Neural cell (in vitro differentiated cells): ENCODE measurements around the gene SNX7. TPM values are rescaled to one million over a fixed set of nuclear protein-coding genes. Genes with fewer than 3 reads are reported as not detected.

ENCODE experiments used
- H2AFZ ChIP-seq: fragments of 200-600, 300-800 bp; sonication (generic), shearing (Covaris generic); 2 replicates; pipeline ENCODE4 v1.6.0; 2014; ENCODE audit warnings: low read depth, mild to moderate bottlenecking, antibody characterized with exemption, low read length, moderate library complexity
- H3F3A ChIP-seq: fragments of 200-600 bp; shearing (Covaris generic); 2 replicates; pipeline ENCODE4 v1.6.1; 2016; ENCODE audit warnings: mild to moderate bottlenecking, moderate library complexity, mixed read lengths, antibody characterized with exemption, low read length; ENCODE audit not compliant: insufficient read depth, poor library complexity, severe bottlenecking
- H3K27ac ChIP-seq: fragments of 200-600, 300-800 bp; sonication (generic), shearing (Covaris generic); 2 replicates; pipeline ENCODE4 v1.5.1; 2014; ENCODE audit warnings: mild to moderate bottlenecking, low read length, moderate library complexity
- H3K27me3 ChIP-seq: fragments of 300-800, 200-600 bp; sonication (generic), shearing (Covaris generic); 2 replicates; pipeline ENCODE4 v1.6.0; 2014; ENCODE audit warnings: mild to moderate bottlenecking, low read depth, low read length, moderate library complexity; ENCODE audit not compliant: insufficient read depth
- H3K36me3 ChIP-seq: fragments of 300-800, 200-600 bp; sonication (generic), shearing (Covaris generic); 2 replicates; pipeline ENCODE4 v1.5.1; 2014; ENCODE audit warnings: mild to moderate bottlenecking, antibody characterized with exemption, low read length, moderate library complexity; ENCODE audit not compliant: insufficient read depth
- H3K4me2 ChIP-seq: fragments of 300-800, 200-600 bp; sonication (generic), shearing (Covaris generic); 2 replicates; pipeline ENCODE4 v1.6.0; 2014; ENCODE audit warnings: mild to moderate bottlenecking, low read length
- H3K4me3 ChIP-seq: fragments of 300-800, 200-600 bp; sonication (generic), shearing (Covaris generic); 2 replicates; pipeline ENCODE4 v1.5.1; 2014; ENCODE audit warnings: mild to moderate bottlenecking, low read length, moderate library complexity
- H3K79me2 ChIP-seq: fragments of 200-600 bp; shearing (Covaris generic); replicated peaks from 2 replicates; pipeline ENCODE4 v1.6.0; 2014; ENCODE audit warnings: mild to moderate bottlenecking, low read length, moderate library complexity; ENCODE audit not compliant: insufficient read depth
- H3K9ac ChIP-seq: fragments of 300-800, 200-600 bp; sonication (generic), shearing (Covaris generic); 2 replicates; pipeline ENCODE4 v1.6.1; 2016; ENCODE audit warnings: mild to moderate bottlenecking, low read length, mixed read lengths
- H3K9me2 ChIP-seq: fragments of 200-600 bp; shearing (Covaris generic); 2 replicates; pipeline ENCODE4 v1.6.1; 2016; ENCODE audit warnings: mild to moderate bottlenecking, low read length, mixed read lengths; ENCODE audit not compliant: insufficient read depth
- H3K9me3 ChIP-seq: fragments of 200-600, 300-800 bp; sonication (generic), shearing (Covaris generic); 2 replicates; pipeline ENCODE4 v1.6.1; 2016; ENCODE audit warnings: mild to moderate bottlenecking, mixed run types, low read length, moderate library complexity, mixed read lengths
- H4K20me1 ChIP-seq: fragments of 200-600 bp; shearing (Covaris generic); 2 replicates; pipeline ENCODE4 v1.6.1; 2016; ENCODE audit warnings: mild to moderate bottlenecking, mixed run types; ENCODE audit not compliant: insufficient read depth
- EP300 ChIP-seq: fragments of 450-650 bp; conservative IDR thresholded peaks from 2 replicates; pipeline ENCODE4 v1.6.1; 2014; ENCODE audit warnings: antibody characterized with exemption, mild to moderate bottlenecking, moderate library complexity; ENCODE audit not compliant: poor library complexity, severe bottlenecking
- EZH2 ChIP-seq: fragments of 200-600, 300-800 bp; shearing (Covaris generic), sonication (generic); IDR thresholded peaks from 2 replicates; pipeline ENCODE4 v1.6.1; 2014; ENCODE audit warnings: antibody characterized with exemption, low read length, borderline replicate concordance, mild to moderate bottlenecking; ENCODE audit not compliant: insufficient read depth, poor library complexity, severe bottlenecking
- MXI1 ChIP-seq: fragments of 450-650 bp; conservative IDR thresholded peaks from 2 replicates; pipeline ENCODE4 v1.6.1; 2014; ENCODE audit warnings: antibody characterized with exemption, mild to moderate bottlenecking; ENCODE audit not compliant: poor library complexity, severe bottlenecking
- POLR2AphosphoS5 ChIP-seq: IDR thresholded peaks from 2 replicates; pipeline ENCODE4 v1.6.1; 2012
- RAD21 ChIP-seq: fragments of 450-650 bp; conservative IDR thresholded peaks from 2 replicates; pipeline ENCODE4 v1.6.1; 2014; ENCODE audit warnings: antibody characterized with exemption, mild to moderate bottlenecking, moderate library complexity
- SMC3 ChIP-seq: fragments of 450-650 bp; conservative IDR thresholded peaks from 2 replicates; pipeline ENCODE4 v1.6.1; 2014; ENCODE audit warnings: antibody characterized with exemption, mild to moderate bottlenecking, moderate library complexity; ENCODE audit not compliant: poor library complexity
- TAF1 ChIP-seq: IDR thresholded peaks from 2 replicates; pipeline ENCODE4 v1.6.1; 2012; ENCODE audit warnings: low read depth
- polyA plus RNA-seq: library from polyadenylated mRNA; depleted of rRNA; stranded (reverse); fragments of >200 nt; gene quantifications from 2 replicates; pipeline ENCODE4 v1.2.3, GENCODE V29; 2014
- TF ChIP-seq, protein P1 (sequence below): IDR thresholded peaks from 2 replicates; pipeline ENCODE4 v1.6.1; 2012; ENCODE audit warnings: borderline replicate concordance
- TF ChIP-seq, protein P2 (sequence below): fragments of 450-650 bp; IDR thresholded peaks from 2 replicates; pipeline ENCODE4 v1.5.1; 2014; ENCODE audit warnings: antibody characterized with exemption, mild to moderate bottlenecking, moderate library complexity; ENCODE audit not compliant: poor library complexity, severe bottlenecking

Gene SNX7
- polyA plus RNA-seq, 1 donor from 2014 or later = 7.5 TPM

DNA sequence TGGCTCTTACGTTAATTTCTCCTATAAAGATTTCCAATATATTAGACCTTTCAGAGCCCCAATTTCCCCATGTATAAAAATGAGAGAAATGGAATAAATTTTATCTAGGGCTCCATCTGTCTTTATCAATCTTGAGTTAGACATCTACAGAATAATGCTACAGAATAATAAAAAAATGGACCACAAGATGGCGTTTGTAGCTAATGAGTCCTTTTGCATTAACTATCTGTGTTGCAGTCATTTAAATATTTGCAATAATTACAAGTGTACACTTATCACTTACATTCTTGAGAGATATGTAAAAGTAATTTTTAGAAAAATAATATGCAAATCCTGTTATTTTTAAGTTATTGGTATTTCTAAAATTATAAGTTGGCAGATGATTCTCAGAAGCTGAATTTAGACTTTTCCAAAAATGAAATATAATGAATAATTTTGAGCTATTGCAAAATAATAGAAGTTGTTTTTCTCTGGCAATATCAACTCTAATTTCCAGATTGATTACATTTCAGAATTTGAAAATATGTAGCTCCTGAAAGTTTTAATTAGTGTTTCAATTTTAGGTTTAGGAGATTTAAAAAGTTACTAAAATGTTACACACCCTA, 87.7 kb downstream of the SNX7 start:
- Histone ChIP-seq H3K27ac (no peak overlapping the region), H3K9me3 (no peaks in the 10 kb centered on the region), H3K4me3 (no peak overlapping the region), H4K20me1 (no peaks in the 10 kb centered on the region), H3K79me2 (no peaks in the 10 kb centered on the region), H3K36me3 (no peaks in the 10 kb centered on the region), H3K4me2 (no peak overlapping the region), H3K9ac (no peak overlapping the region), H3K27me3 (no peaks in the 10 kb centered on the region), H3F3A (no peaks in the 10 kb centered on the region), H2AFZ (no peak overlapping the region), H3K9me2 (no peaks in the 10 kb centered on the region)
- TF ChIP-seq, protein P1, sequence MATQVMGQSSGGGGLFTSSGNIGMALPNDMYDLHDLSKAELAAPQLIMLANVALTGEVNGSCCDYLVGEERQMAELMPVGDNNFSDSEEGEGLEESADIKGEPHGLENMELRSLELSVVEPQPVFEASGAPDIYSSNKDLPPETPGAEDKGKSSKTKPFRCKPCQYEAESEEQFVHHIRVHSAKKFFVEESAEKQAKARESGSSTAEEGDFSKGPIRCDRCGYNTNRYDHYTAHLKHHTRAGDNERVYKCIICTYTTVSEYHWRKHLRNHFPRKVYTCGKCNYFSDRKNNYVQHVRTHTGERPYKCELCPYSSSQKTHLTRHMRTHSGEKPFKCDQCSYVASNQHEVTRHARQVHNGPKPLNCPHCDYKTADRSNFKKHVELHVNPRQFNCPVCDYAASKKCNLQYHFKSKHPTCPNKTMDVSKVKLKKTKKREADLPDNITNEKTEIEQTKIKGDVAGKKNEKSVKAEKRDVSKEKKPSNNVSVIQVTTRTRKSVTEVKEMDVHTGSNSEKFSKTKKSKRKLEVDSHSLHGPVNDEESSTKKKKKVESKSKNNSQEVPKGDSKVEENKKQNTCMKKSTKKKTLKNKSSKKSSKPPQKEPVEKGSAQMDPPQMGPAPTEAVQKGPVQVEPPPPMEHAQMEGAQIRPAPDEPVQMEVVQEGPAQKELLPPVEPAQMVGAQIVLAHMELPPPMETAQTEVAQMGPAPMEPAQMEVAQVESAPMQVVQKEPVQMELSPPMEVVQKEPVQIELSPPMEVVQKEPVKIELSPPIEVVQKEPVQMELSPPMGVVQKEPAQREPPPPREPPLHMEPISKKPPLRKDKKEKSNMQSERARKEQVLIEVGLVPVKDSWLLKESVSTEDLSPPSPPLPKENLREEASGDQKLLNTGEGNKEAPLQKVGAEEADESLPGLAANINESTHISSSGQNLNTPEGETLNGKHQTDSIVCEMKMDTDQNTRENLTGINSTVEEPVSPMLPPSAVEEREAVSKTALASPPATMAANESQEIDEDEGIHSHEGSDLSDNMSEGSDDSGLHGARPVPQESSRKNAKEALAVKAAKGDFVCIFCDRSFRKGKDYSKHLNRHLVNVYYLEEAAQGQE = no peak
- peak; percentile 71 for TF ChIP-seq RAD21
- peak; percentile 81 for TF ChIP-seq SMC3
- TF ChIP-seq EZH2 = no peak
- TF ChIP-seq, protein P2, sequence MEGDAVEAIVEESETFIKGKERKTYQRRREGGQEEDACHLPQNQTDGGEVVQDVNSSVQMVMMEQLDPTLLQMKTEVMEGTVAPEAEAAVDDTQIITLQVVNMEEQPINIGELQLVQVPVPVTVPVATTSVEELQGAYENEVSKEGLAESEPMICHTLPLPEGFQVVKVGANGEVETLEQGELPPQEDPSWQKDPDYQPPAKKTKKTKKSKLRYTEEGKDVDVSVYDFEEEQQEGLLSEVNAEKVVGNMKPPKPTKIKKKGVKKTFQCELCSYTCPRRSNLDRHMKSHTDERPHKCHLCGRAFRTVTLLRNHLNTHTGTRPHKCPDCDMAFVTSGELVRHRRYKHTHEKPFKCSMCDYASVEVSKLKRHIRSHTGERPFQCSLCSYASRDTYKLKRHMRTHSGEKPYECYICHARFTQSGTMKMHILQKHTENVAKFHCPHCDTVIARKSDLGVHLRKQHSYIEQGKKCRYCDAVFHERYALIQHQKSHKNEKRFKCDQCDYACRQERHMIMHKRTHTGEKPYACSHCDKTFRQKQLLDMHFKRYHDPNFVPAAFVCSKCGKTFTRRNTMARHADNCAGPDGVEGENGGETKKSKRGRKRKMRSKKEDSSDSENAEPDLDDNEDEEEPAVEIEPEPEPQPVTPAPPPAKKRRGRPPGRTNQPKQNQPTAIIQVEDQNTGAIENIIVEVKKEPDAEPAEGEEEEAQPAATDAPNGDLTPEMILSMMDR = peak; percentile 69
- TF ChIP-seq EP300 = no peak

DNA sequence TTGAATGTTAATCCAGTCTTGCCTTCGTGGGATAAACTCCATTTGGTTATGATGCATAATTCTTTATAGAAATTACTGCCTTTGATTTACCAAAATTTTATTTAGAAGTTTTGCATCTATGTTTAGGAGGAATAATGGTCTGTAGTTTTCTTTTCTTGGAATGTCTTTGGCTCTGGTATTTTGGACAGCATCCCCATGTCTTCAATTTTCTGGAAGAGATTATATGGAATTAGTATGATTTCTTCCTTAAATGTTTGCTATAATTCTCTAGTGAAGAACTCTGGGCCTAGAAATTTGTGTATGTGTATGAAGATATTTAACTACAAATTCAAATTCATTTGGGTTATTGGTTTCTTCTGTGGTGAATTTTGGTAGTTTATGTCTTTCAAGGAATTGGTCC, 92.7 kb downstream of the SNX7 start:
- H2AFZ ChIP-seq = no peak overlapping the region
- TF ChIP-seq EP300 (no peak), POLR2AphosphoS5 (no peak), RAD21 (no peak), SMC3 (no peak), EZH2 (no peak), TAF1 (no peak), MXI1 (no peak)
- TF ChIP-seq, protein P1 = no peak
- H3K9me3 ChIP-seq = no peaks in the 10 kb centered on the region
- H3K4me2 ChIP-seq = no peak overlapping the region
- no peaks in the 10 kb centered on the region for H4K20me1 ChIP-seq
- no peak overlapping the region for H3K9ac ChIP-seq
- no peaks in the 10 kb centered on the region for H3K9me2 ChIP-seq
- no peaks in the 10 kb centered on the region for H3K27me3 ChIP-seq
- no peaks in the 10 kb centered on the region for H3K79me2 ChIP-seq
- no peaks in the 10 kb centered on the region for H3K36me3 ChIP-seq
- no peaks in the 10 kb centered on the region for H3F3A ChIP-seq
- no peak overlapping the region for H3K4me3 ChIP-seq
- no peak overlapping the region for H3K27ac ChIP-seq
